ENCODE results near the gene DUSP2.

Gene DUSP2

DNA sequence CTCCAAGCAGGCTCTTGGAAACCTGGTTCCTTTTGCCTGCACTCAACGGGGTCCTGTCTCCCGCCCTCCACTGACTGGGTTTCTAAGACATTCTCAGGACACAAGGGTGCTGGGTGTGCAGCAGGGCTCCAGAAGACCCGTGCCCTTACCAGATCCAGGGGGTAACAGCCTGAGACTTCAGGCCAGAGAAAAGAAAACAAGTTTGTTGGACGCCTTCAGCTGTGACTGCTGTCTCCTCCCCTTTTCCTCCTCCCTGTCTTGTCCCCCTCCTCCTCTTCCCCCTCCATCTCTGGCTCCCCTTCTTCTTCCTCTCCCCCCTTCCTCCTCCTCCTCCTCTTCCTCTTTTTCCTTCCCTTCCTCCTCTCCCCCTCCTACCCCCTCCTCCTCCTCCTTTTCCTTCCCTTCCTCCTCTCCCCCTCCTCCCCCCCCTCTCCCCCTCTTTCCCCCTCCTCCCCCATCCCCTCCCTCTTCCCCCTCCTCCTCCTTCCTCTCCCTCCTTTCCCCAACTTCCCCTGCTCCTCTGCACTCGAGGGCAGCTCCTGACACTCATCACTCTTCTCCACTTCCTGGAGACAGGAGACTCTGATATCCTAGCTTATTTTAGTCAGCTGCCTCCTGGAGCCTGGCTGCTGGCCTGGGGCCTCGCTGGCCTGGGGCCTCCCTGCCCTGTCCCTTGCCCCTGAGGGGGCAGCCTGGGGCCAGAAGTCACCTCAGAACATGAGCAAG, 41.3 kb downstream of the DUSP2 start:
- in situ Hi-C loops (cut with MboI; ENCODE audit: low sequenced_read_pairs): no loop called here

DNA sequence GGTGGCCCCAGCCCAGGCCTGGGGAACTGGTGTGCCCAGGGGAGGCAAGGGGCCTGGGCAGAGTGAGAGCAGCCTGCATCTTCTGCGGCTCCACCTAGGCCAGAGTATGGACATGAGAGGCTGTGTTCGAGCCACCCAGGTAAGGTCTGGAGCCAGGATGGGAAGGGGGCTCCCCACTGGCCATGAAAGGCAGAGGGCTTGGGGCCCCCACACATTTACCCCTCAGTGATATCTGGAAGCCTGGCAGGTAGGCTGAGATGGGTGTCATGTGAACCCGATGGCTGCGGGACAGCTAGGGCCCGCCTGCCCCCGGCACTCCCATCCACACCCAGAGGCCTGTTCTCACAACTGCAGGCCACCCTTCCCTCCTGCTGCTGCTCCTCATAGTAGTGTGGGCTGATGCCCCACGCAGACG, 42.0 kb downstream of the DUSP2 start:
- in situ Hi-C loops (cut with MboI; ENCODE audit: low sequenced_read_pairs): no loop called here

DNA sequence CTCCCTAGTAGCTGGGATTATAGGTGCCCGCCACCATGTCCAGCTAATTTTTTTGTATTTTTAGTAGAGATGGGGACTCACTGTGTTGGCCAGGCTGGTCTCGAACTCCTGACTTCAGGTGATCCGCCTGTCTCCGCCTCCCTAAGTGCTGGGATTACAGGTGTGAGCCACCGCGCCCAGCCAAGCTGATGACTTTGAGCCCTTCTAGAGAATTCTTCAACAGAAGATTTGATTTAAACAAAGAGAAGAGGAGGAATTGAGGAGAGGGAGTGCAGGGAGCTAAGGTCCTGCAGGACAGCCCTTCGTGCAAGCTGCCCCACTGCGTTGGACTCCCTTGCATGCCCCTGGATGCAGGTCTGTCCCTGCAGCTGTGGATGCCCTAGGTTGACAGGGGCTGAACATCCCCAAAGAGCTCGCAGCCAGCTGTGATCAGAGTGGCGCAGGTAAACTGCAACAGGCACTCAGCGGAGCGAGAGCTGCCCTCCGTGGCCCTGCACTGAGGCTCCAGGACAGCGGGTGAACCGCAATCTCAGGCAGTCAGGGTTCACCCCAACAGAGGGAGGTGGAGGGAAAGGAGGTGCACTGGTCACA, 42.5 kb downstream of the DUSP2 start:
- in situ Hi-C loops (cut with MboI; ENCODE audit: low sequenced_read_pairs): no loop called here

DNA sequence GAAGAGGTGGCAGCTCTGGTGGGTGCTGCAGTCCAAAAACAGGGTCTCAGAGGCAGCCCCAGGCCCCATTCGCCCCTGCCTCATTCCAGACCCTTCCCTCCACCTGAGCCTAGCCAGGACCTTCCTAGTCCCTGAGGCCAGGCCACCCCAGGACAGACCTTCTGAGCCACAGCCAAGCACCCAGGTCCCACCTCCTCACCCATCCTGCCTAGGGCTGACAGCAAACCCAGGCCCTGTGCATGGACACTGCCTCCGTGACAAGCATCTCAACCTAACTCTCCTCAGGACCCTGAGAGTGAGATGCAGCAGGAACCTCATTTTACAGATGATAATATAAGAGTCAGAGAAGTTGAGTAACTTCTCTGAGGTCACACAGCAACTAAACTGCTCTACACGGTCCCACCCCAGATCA, 44.3 kb downstream of the DUSP2 start:
- in situ Hi-C loops (cut with MboI; ENCODE audit: low sequenced_read_pairs): no loop called here

DNA sequence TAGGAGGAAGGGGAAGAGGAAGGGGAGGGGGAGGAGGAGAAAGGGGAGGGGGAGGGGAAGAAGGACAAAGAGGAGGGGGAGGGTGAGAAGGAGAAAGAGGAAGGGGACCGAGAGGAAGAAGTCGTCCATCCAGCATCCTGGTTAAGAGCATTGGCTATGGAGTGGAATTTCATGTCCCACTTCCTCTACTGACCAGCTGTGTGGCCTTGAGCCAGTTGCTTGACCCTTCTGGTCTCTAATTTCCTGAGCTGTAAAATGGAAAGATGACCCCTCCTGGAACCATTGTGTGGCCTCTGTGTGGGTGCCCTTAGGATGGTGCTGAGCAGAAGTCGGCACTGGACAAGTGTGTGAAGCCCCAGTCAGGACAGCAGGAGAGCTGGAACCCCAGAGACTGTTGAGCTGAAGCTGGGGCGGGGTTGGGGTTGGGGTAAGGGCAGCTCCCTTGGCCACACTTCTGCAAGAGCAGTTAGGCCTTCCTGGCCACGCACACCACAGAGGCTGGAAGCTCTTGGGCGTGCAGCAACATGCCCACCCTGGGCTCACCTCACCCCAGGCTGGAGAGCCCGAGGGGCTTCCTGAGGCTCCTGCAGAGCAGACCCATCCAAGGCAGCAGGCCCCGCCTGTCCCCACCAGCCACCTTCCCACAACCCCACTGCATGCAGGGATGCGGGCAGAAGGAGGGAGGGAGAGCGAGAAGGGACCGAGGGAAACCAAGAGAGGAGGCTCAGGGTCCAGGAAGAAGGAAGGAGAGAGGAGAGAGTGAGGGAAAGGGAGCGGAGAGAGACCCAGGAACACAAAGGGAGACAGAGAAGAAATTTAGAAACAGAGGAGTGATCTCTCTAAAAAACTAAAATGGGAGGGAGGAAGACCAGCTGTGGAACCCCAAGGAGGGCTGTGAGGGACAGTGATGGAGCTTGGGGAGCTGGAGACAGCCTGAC, 45.1 kb downstream of the DUSP2 start:
- in situ Hi-C loops (cut with MboI; ENCODE audit: low sequenced_read_pairs): no loop called here

DNA sequence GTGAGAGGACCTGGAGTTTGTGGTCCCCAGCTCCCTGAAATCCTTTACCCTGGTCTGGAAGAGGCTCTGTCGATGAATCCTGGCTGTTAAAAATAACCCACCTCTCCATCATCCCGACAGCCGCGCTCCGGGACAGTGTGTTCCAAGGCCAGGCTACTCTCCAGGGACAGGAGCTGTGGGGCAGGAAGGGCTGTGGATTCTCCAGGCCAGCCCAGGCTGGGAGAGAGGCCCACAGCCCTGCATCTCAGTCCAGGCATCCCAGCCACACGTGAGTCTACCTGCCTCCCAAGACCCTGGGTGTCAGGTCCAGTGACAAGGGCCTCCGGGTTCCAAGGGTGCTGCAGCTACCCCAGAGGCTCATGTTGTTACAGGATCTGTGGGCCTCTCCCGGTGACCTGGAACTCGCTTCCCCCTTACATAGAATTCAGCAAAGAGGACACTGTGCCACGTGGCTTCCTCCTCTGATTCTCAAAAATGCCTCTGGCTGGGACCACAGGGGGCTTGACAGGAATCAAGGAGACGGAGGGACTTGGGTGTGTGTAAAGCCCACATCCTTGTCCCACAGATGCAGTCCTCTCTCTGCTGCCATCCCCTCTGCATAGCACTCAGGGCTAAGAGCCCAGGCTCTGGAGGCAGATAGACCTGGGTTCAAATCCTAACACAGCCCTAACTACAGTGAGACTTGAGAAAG, 46.2 kb downstream of the DUSP2 start:
- in situ Hi-C loops (cut with MboI; ENCODE audit: low sequenced_read_pairs): no loop called here

DNA sequence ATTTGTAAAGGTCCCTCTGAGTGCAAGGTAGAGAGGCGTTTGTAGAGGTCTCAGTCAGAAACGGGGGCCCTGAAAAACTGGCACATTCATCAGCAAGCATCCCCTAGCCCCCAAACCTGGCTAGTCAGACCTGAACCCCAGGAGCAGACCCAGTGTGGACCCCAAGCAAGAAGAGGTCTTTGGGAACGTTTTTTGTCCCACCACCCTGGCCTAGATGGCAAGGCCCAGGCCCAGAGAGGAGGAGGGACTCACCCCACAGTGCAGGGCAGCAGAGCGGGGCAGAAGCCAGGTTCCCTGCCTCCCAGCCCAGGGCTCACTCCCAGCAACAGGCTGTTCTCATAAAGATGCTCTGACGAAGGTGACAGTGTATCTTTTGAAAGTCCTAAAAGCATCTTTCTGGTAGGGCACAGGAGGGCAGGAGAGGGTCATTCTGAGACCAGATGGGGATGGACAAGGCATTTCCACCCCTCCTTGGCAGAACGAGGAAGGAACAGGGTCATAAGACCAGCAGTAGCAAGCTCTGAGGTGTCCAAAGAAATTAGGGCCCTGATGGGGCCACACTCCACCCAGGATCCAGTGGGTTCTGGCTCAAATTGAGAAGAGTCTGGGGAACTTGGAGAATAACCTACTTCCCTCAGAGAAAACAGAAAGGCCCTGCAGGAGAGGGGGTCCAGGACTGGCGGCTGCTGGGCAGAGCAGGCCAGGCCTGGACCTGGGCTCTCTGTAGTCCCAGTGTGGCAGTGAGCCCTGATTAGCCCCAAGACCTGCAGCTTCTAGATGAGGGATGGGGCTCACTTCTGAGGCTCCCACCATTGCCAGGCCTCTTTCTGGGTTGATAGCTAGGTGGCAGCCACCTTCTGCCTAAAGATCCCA, 47.1 kb downstream of the DUSP2 start:
- in situ Hi-C loops (cut with MboI; ENCODE audit: low sequenced_read_pairs): no loop called here

DNA sequence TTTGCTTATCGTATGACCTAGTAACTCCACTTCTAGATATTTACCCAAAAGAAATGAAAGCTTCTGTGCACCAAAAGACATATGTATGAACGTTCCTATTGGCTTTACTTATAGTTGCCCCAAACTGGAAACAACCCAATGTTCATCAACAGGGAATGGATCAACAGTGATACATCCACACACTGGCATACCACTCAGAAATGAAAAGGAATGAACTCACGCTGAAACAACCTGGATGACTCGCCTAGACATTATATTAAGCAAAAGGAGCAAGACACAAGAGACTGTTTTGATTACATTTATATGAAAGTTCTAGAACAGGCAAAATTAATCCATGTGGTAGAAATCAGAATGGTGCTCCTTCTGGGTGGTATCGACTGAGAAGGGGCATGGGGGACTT, 47.8 kb downstream of the DUSP2 start:
- in situ Hi-C loops (cut with MboI; ENCODE audit: low sequenced_read_pairs): no loop called here

DNA sequence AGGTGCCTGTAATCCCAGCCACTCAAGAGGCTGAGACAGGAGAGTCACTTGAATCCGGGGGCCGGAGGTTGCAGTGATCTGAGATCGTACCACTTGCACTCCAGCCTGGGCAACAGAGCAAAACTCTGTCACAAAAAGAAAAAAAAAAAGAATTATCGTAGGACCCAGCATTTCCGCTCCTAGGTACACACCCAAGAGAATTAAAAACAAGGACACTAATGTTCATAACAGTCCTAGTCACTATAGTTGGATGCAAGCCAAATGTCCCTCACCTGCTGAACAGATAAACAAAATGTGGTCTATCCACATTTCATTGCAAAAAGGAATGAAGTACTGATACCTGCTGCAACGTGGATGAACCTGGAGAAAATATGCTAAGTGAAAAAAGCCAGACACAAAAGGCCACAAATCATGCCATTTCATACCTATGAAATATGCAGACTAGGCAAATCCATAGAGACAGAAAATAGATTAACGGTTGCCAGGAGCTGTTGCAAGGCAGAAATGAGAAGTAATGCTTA, 50.1 kb downstream of the DUSP2 start:
- in situ Hi-C loops (cut with MboI; ENCODE audit: low sequenced_read_pairs): no loop called here

DNA sequence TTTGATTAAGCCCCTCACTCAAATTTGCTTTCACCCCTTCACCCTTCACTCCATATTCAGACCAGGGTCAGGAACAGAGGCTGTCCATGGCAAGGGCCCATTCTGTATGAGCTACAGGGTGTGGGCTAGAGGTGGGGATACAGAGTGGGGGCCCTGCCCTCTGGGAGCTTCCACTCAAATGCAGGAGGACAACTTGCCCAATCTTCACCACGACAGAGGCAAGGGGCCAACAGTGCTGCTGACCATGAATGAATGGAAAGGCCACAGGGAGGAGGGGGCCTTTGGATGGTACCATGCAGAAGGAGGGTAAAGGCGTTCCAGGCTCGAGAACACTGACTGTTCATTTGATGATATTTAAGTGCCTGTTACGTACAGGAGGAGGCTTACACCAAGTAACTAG, 51.7 kb downstream of the DUSP2 start:
- in situ Hi-C loops (cut with MboI; ENCODE audit: low sequenced_read_pairs): no loop called here
